ENCODE results near the gene SPTBN1. TPM values are rescaled to one million over a fixed set of nuclear protein-coding genes. Genes with fewer than 3 reads are reported as not detected.

The SPTBN1 gene
- polyA plus RNA-seq, 1 donor: 168 TPM

GRCh38 chr2:54677476-54678265 is 221.5 kb downstream of the SPTBN1 start:
- no peak overlapping the region for H3K27ac ChIP-seq (ENCODE audit: low read length)
- H3K4me1 ChIP-seq (ENCODE audit: control insufficient read depth, insufficient read depth, low read length): peaks cover 6% of the 10 kb centered on the region
- no peaks in the 10 kb centered on the region for H3K36me3 ChIP-seq (ENCODE audit: control insufficient read depth, insufficient read depth, low read length)
- H3K27me3 ChIP-seq (ENCODE audit: control insufficient read depth, insufficient read depth, low read length): peaks cover 6% of the 10 kb centered on the region
- DNase-seq: no peak
- H3K4me3 ChIP-seq (ENCODE audit: low read length): no peak overlapping the region
- WGBS (ENCODE audit: insufficient coverage, low lambda C conversion rate): no CpG with 5 or more reads among the region's 6 CpGs
- H3K9me3 ChIP-seq (ENCODE audit: control insufficient read depth, low read depth, low read length): no peaks in the 10 kb centered on the region

- no peak overlapping the region for H3K4me3 ChIP-seq (ENCODE audit: low read length)
- peaks cover 6% of the 10 kb centered on the region for H3K27me3 ChIP-seq (ENCODE audit: control insufficient read depth, insufficient read depth, low read length)
- H3K9me3 ChIP-seq (ENCODE audit: control insufficient read depth, low read depth, low read length): no peaks in the 10 kb centered on the region
- DNase-seq: no peak
- H3K36me3 ChIP-seq (ENCODE audit: control insufficient read depth, insufficient read depth, low read length): no peaks in the 10 kb centered on the region
- WGBS (ENCODE audit: insufficient coverage, low lambda C conversion rate): no CpG with 5 or more reads among the region's 3 CpGs
- H3K27ac ChIP-seq (ENCODE audit: low read length): no peak overlapping the region
- H3K4me1 ChIP-seq (ENCODE audit: control insufficient read depth, insufficient read depth, low read length): peaks cover 8% of the 10 kb centered on the region
Observed at GRCh38 chr2:54678719-54679118, 222.6 kb downstream of the SPTBN1 start.

GRCh38 chr2:54680397-54681041 is 224.4 kb downstream of the SPTBN1 start:
- H3K27me3 ChIP-seq (ENCODE audit: control insufficient read depth, insufficient read depth, low read length): peaks cover 4% of the 10 kb centered on the region
- no peak overlapping the region for H3K27ac ChIP-seq (ENCODE audit: low read length)
- H3K36me3 ChIP-seq (ENCODE audit: control insufficient read depth, insufficient read depth, low read length): no peaks in the 10 kb centered on the region
- H3K9me3 ChIP-seq (ENCODE audit: control insufficient read depth, low read depth, low read length): no peaks in the 10 kb centered on the region
- DNase-seq: peak; percentile 30 to 61
- H3K4me1 ChIP-seq (ENCODE audit: control insufficient read depth, insufficient read depth, low read length): peaks cover 8% of the 10 kb centered on the region
- no CpG with 5 or more reads among the region's 6 CpGs for WGBS (ENCODE audit: insufficient coverage, low lambda C conversion rate)
- H3K4me3 ChIP-seq (ENCODE audit: low read length): no peak overlapping the region

GRCh38 chr2:54681416-54681815 is 225.3 kb downstream of the SPTBN1 start:
- Histone ChIP-seq H3K4me3 (ENCODE audit: low read length) (no peak overlapping the region), H3K27ac (ENCODE audit: low read length) (no peak overlapping the region), H3K9me3 (ENCODE audit: control insufficient read depth, low read depth, low read length) (no peaks in the 10 kb centered on the region), H3K36me3 (ENCODE audit: control insufficient read depth, insufficient read depth, low read length) (no peaks in the 10 kb centered on the region), H3K4me1 (ENCODE audit: control insufficient read depth, insufficient read depth, low read length) (peaks cover 8% of the 10 kb centered on the region), H3K27me3 (ENCODE audit: control insufficient read depth, insufficient read depth, low read length) (no peaks in the 10 kb centered on the region)
- no peak for DNase-seq
- 89% methylated on average over 4 of the region's 6 CpGs for WGBS (ENCODE audit: insufficient coverage, low lambda C conversion rate)

GRCh38 chr2:54683596-54683995 is 227.5 kb downstream of the SPTBN1 start:
- Histone ChIP-seq H3K4me3 (ENCODE audit: low read length) (no peak overlapping the region), H3K9me3 (ENCODE audit: control insufficient read depth, low read depth, low read length) (no peaks in the 10 kb centered on the region), H3K36me3 (ENCODE audit: control insufficient read depth, insufficient read depth, low read length) (no peaks in the 10 kb centered on the region), H3K27ac (ENCODE audit: low read length) (no peak overlapping the region), H3K27me3 (ENCODE audit: control insufficient read depth, insufficient read depth, low read length) (no peaks in the 10 kb centered on the region), H3K4me1 (ENCODE audit: control insufficient read depth, insufficient read depth, low read length) (peaks cover 8% of the 10 kb centered on the region)
- WGBS (ENCODE audit: insufficient coverage, low lambda C conversion rate): 67% methylated on average over 1 of the region's 2 CpGs
- DNase-seq: no peak

GRCh38 chr2:54685263-54685775 is 229.2 kb downstream of the SPTBN1 start:
- H3K4me3 ChIP-seq (ENCODE audit: low read length): no peak overlapping the region
- no peaks in the 10 kb centered on the region for H3K27me3 ChIP-seq (ENCODE audit: control insufficient read depth, insufficient read depth, low read length)
- H3K27ac ChIP-seq (ENCODE audit: low read length): no peak overlapping the region
- DNase-seq: no peak
- no peaks in the 10 kb centered on the region for H3K9me3 ChIP-seq (ENCODE audit: control insufficient read depth, low read depth, low read length)
- no peaks in the 10 kb centered on the region for H3K36me3 ChIP-seq (ENCODE audit: control insufficient read depth, insufficient read depth, low read length)
- 86% methylated on average over 4 of the region's 4 CpGs for WGBS (ENCODE audit: insufficient coverage, low lambda C conversion rate)
- H3K4me1 ChIP-seq (ENCODE audit: control insufficient read depth, insufficient read depth, low read length): peaks cover 8% of the 10 kb centered on the region

GRCh38 chr2:54687595-54688152 is 231.5 kb downstream of the SPTBN1 start:
- Histone ChIP-seq H3K4me3 (ENCODE audit: low read length) (no peak overlapping the region), H3K27ac (ENCODE audit: low read length) (no peak overlapping the region), H3K36me3 (ENCODE audit: control insufficient read depth, insufficient read depth, low read length) (no peaks in the 10 kb centered on the region), H3K9me3 (ENCODE audit: control insufficient read depth, low read depth, low read length) (no peaks in the 10 kb centered on the region), H3K4me1 (ENCODE audit: control insufficient read depth, insufficient read depth, low read length) (peaks cover 6% of the 10 kb centered on the region), H3K27me3 (ENCODE audit: control insufficient read depth, insufficient read depth, low read length) (no peaks in the 10 kb centered on the region)
- no peak for DNase-seq
- no CpG with 5 or more reads among the region's 4 CpGs for WGBS (ENCODE audit: insufficient coverage, low lambda C conversion rate)

- Histone ChIP-seq H3K9me3 (ENCODE audit: control insufficient read depth, low read depth, low read length) (no peaks in the 10 kb centered on the region), H3K36me3 (ENCODE audit: control insufficient read depth, insufficient read depth, low read length) (no peaks in the 10 kb centered on the region), H3K4me1 (ENCODE audit: control insufficient read depth, insufficient read depth, low read length) (peaks cover 6% of the 10 kb centered on the region), H3K27me3 (ENCODE audit: control insufficient read depth, insufficient read depth, low read length) (no peaks in the 10 kb centered on the region), H3K27ac (ENCODE audit: low read length) (peak overlapping the region; percentile 41), H3K4me3 (ENCODE audit: low read length) (no peak overlapping the region)
- DNase-seq: peak; percentile 58 to 80
- WGBS (ENCODE audit: insufficient coverage, low lambda C conversion rate): 17% methylated on average over 1 of the region's 8 CpGs
Observed at GRCh38 chr2:54691445-54692135, 235.5 kb downstream of the SPTBN1 start.

- Histone ChIP-seq H3K9me3 (ENCODE audit: control insufficient read depth, low read depth, low read length) (no peaks in the 10 kb centered on the region), H3K27ac (ENCODE audit: low read length) (no peak overlapping the region), H3K4me3 (ENCODE audit: low read length) (no peak overlapping the region), H3K36me3 (ENCODE audit: control insufficient read depth, insufficient read depth, low read length) (no peaks in the 10 kb centered on the region), H3K4me1 (ENCODE audit: control insufficient read depth, insufficient read depth, low read length) (peaks cover 6% of the 10 kb centered on the region), H3K27me3 (ENCODE audit: control insufficient read depth, insufficient read depth, low read length) (no peaks in the 10 kb centered on the region)
- no peak for DNase-seq
Observed at GRCh38 chr2:54692556-54692955, 236.4 kb downstream of the SPTBN1 start.

GRCh38 chr2:54695378-54695777 is 239.3 kb downstream of the SPTBN1 start:
- Histone ChIP-seq H3K36me3 (ENCODE audit: control insufficient read depth, insufficient read depth, low read length) (no peaks in the 10 kb centered on the region), H3K4me3 (ENCODE audit: low read length) (no peak overlapping the region), H3K9me3 (ENCODE audit: control insufficient read depth, low read depth, low read length) (peaks cover 3% of the 10 kb centered on the region), H3K4me1 (ENCODE audit: control insufficient read depth, insufficient read depth, low read length) (peaks cover 6% of the 10 kb centered on the region), H3K27me3 (ENCODE audit: control insufficient read depth, insufficient read depth, low read length) (no peaks in the 10 kb centered on the region), H3K27ac (ENCODE audit: low read length) (no peak overlapping the region)
- DNase-seq: no peak
- no CpG with 5 or more reads among the region's 4 CpGs for WGBS (ENCODE audit: insufficient coverage, low lambda C conversion rate)

Measured in large intestine (tissue), 3 donors.